ENCODE data around the gene SLC39A9.

GRCh38 chr14:69493791-69494190 lies 95.3 kb downstream of the SLC39A9 start:
- TF ChIP-seq POLR2AphosphoS5 (IDR thresholded peaks at IDR 0.05) (no peak), CTCF (IDR thresholded peaks at IDR 0.05) (no peak)

All from gastroesophageal sphincter (tissue), 3 donors.